ENCODE data around the gene RSL1D1. TPM values are rescaled to one million over a fixed set of nuclear protein-coding genes. Genes with fewer than 3 reads are reported as not detected.

RSL1D1 gene
- total RNA-seq: 100 to 1,000 TPM; 287 to 296 TPM

DNA sequence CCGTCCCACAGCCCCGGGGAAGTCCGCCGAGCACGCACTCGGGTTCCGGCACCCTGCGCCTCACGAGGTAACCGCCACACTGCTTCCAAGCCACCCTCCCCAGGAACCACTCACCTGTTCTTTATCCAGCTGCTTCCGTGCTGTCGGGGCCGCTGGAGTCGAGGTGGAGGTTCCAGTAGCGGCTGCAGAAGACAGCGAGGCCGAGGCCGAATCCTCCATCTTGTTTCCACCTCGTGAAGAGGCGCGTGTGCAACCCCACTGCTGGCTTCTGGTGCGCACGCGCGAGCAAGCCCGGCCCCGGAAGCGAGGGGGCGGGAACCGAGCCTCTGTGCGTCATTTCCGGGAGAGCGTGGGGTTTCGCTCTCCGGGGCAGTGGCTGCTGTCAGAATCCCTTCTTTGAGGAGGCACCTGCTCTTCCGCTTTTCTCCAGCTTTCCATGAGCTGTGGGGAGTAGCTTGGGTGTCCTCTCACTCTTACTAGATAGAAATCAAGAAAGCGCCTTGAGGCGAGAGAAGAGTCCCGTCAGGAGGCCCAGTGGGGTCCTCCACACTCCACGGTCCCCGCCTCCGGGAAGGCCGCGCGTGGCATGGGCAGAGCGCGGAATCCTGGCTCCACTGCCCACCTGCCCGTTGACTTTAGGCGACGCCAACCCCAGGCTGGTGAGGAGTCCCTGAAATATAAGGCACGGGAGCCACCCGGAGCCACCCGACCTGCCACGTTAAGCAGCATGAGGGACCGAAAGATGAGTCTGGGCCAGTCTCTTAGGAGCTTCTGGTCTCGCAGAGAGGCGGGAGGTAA is at the start of gene RSL1D1:
Gene RSL1D1 (minus strand): TSS at position 249 of the 798 bp plus-strand sequence. CDS start 30 bp downstream, at position 219.
- Mint-ChIP-seq H3K27me3 (no peaks in the 10 kb centered on the region), H3K36me3 (peaks cover 50% of the 10 kb centered on the region), H3K9me3 (no peaks in the 10 kb centered on the region), H3K4me1 (ENCODE audit: low read depth) (peaks cover 52% of the 10 kb centered on the region), H3K27ac (peak within 1 kb of the TSS; percentile 89), H3K4me3 (peak within 1 kb of the TSS; percentile 94)
- DNase-seq: peak; percentile 96
- CTCF ChIA-PET: interaction anchor here (1.0 to 2.6 kb wide), 3 partner anchors 54 to 216 kb away, joined by 4 to 14 read pairs (median 8); partner anchors contain the start of gene ZC3H7A
- intact Hi-C loops (cut with micrococcal nuclease): loop anchor here (1.0 to 5.0 kb wide), 5 partner anchors 54 to 216 kb away; partner anchors contain the start of genes SNX29, TXNDC11 and ZC3H7A
- POLR2A ChIA-PET: interaction anchor here (0.6 to 1.4 kb wide), 12 partner anchors 11 to 480 kb away, joined by 3 to 6 read pairs (median 4); partner anchors contain the start of genes GSPT1 and TXNDC11

GRCh38 chr16:11901091-11901490 is 49.7 kb upstream of the RSL1D1 start:
- DNase-seq: no peak
- POLR2A ChIA-PET: interaction anchor here (0.5 to 0.6 kb wide), 2 partner anchors 86 to 723 kb away, joined by 3 read pairs; no protein-coding TSS in a partner anchor
- Mint-ChIP-seq H3K4me3 (no peak overlapping the region), H3K36me3 (peaks cover 24% of the 10 kb centered on the region), H3K27me3 (no peaks in the 10 kb centered on the region), H3K27ac (peak overlapping the region; percentile 77), H3K4me1 (ENCODE audit: low read depth) (peaks cover 73% of the 10 kb centered on the region), H3K9me3 (no peaks in the 10 kb centered on the region)
- CTCF ChIA-PET: interaction anchor here (0.7 to 1.4 kb wide), 2 partner anchors 167 to 179 kb away, joined by 3 to 4 read pairs; no protein-coding TSS in a partner anchor
- intact Hi-C loops (cut with micrococcal nuclease): loop anchor here (2.0 kb wide), 1 partner anchor 14 kb away; the partner anchor contains the start of gene GSPT1

GRCh38 chr16:11896486-11897176 is 45.3 kb upstream of the RSL1D1 start:
- intact Hi-C loops (cut with micrococcal nuclease): no loop called here
- Mint-ChIP-seq H3K4me3 (no peak overlapping the region), H3K4me1 (ENCODE audit: low read depth) (peaks cover 47% of the 10 kb centered on the region), H3K27me3 (no peaks in the 10 kb centered on the region), H3K27ac (peak overlapping the region; percentile 77), H3K36me3 (peaks cover 26% of the 10 kb centered on the region), H3K9me3 (no peaks in the 10 kb centered on the region)
- ChIA-PET POLR2A (interaction anchor here (0.7 kb wide), 1 partner anchor 99 kb away, joined by 4 read pairs; no protein-coding TSS in a partner anchor), CTCF (interaction anchor here (1.7 to 1.8 kb wide), 2 partner anchors 17 to 171 kb away, joined by 6 to 7 read pairs; no protein-coding TSS in a partner anchor)
- DNase-seq: peak; percentile 30

DNA sequence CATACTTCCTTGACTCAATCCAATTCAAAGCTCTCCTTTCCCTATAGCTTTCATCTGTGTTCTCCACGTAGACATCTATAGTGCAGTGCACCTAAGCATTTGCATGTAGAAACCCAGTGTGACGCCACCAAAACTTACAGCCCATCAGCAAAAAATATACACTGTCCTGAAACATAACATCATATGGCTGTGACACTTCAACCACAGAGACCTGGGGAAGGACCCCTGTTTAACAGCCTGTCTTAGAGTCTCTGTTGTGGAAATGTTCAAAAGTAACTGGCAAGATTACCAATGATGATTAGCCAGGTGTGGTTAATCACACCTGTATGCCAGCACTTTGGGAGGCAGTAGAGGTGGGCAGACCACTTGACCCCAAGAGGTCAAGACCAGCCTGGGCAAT is 42.2 kb upstream of the RSL1D1 start:
- no peaks in the 10 kb centered on the region for H3K27me3 Mint-ChIP-seq
- POLR2A ChIA-PET: no interaction called here
- H3K4me1 Mint-ChIP-seq (ENCODE audit: low read depth): peaks cover 19% of the 10 kb centered on the region
- intact Hi-C loops (cut with micrococcal nuclease): no loop called here
- no peaks in the 10 kb centered on the region for H3K9me3 Mint-ChIP-seq
- no peak overlapping the region for H3K27ac Mint-ChIP-seq
- DNase-seq: no peak
- CTCF ChIA-PET: no interaction called here
- H3K4me3 Mint-ChIP-seq: no peak overlapping the region
- H3K36me3 Mint-ChIP-seq: peaks cover 38% of the 10 kb centered on the region

GRCh38 chr16:11892761-11893160 is 41.4 kb upstream of the RSL1D1 start:
- H3K4me1 Mint-ChIP-seq (ENCODE audit: low read depth): peaks cover 13% of the 10 kb centered on the region
- POLR2A ChIA-PET: no interaction called here
- no peak for DNase-seq
- H3K9me3 Mint-ChIP-seq: no peaks in the 10 kb centered on the region
- no peaks in the 10 kb centered on the region for H3K27me3 Mint-ChIP-seq
- H3K4me3 Mint-ChIP-seq: no peak overlapping the region
- intact Hi-C loops (cut with micrococcal nuclease): no loop called here
- H3K36me3 Mint-ChIP-seq: peaks cover 34% of the 10 kb centered on the region
- no peak overlapping the region for H3K27ac Mint-ChIP-seq
- CTCF ChIA-PET: no interaction called here

- H3K27me3 Mint-ChIP-seq: no peaks in the 10 kb centered on the region
- intact Hi-C loops (cut with micrococcal nuclease): no loop called here
- DNase-seq: no peak
- no peaks in the 10 kb centered on the region for H3K9me3 Mint-ChIP-seq
- no peaks in the 10 kb centered on the region for H3K4me1 Mint-ChIP-seq (ENCODE audit: low read depth)
- H3K27ac Mint-ChIP-seq: no peak overlapping the region
- CTCF ChIA-PET: no interaction called here
- H3K36me3 Mint-ChIP-seq: peaks cover 38% of the 10 kb centered on the region
- POLR2A ChIA-PET: no interaction called here
- H3K4me3 Mint-ChIP-seq: no peak overlapping the region
Measured at GRCh38 chr16:11890231-11890965, 39.1 kb upstream of the RSL1D1 start.

DNA sequence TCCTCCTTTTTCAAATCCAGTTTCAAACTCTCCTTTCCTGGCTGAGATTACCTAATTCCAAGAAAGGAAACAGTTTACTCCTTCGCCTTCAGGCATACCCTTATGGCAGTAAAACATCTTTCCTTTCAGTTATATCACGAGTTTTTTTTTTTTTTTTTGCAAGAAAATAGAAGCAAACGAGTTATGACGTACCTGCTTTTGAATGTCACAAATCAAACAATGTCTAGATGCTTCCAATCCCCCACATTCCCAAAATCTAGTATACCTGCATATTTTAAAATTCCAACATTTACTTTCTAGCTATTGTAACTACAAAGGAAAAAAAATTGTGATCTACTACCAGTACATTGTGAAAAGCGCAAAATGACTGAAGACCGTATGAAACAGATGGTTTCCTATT is 35.5 kb upstream of the RSL1D1 start:
- Mint-ChIP-seq H3K4me3 (no peak overlapping the region), H3K4me1 (ENCODE audit: low read depth) (no peaks in the 10 kb centered on the region), H3K9me3 (no peaks in the 10 kb centered on the region), H3K36me3 (peaks cover 37% of the 10 kb centered on the region), H3K27ac (no peak overlapping the region), H3K27me3 (no peaks in the 10 kb centered on the region)
- CTCF ChIA-PET: no interaction called here
- no peak for DNase-seq
- intact Hi-C loops (cut with micrococcal nuclease): no loop called here
- POLR2A ChIA-PET: no interaction called here

DNA sequence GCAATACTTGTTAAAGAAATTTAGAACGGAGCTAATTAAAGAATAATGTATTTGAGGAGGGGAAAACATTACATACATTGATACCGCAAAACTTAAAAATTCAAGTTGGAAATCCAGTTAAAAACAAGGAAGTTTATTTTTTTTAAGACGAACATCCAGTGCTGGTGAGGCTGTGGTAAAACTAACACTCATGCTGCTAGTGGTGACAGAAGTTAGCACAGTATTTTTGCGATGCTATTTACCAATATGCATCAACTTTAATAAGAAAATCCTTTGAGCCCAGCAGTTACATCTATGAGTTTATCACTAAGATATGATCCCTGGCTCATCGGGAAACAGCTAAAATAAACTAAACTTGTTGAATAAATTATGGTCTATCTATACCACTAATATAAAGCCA is 32.7 kb upstream of the RSL1D1 start:
- no peaks in the 10 kb centered on the region for H3K27me3 Mint-ChIP-seq
- DNase-seq: no peak
- CTCF ChIA-PET: no interaction called here
- no peak overlapping the region for H3K4me3 Mint-ChIP-seq
- intact Hi-C loops (cut with micrococcal nuclease): no loop called here
- H3K9me3 Mint-ChIP-seq: no peaks in the 10 kb centered on the region
- POLR2A ChIA-PET: no interaction called here
- no peak overlapping the region for H3K27ac Mint-ChIP-seq
- peaks cover 36% of the 10 kb centered on the region for H3K36me3 Mint-ChIP-seq
- peaks cover 2% of the 10 kb centered on the region for H3K4me1 Mint-ChIP-seq (ENCODE audit: low read depth)

GRCh38 chr16:11880007-11880406 is 28.7 kb upstream of the RSL1D1 start:
- Mint-ChIP-seq H3K36me3 (peaks cover 34% of the 10 kb centered on the region), H3K9me3 (no peaks in the 10 kb centered on the region), H3K27ac (peak overlapping the region; percentile 33), H3K27me3 (no peaks in the 10 kb centered on the region), H3K4me1 (ENCODE audit: low read depth) (peaks cover 2% of the 10 kb centered on the region), H3K4me3 (no peak overlapping the region)
- ChIA-PET CTCF (no interaction called here), POLR2A (no interaction called here)
- intact Hi-C loops (cut with micrococcal nuclease): no loop called here
- no peak for DNase-seq

GRCh38 chr16:11877374-11877773 is 26.0 kb upstream of the RSL1D1 start:
- Mint-ChIP-seq H3K4me1 (ENCODE audit: low read depth) (peaks cover 2% of the 10 kb centered on the region), H3K4me3 (no peak overlapping the region), H3K9me3 (no peaks in the 10 kb centered on the region), H3K27ac (no peak overlapping the region), H3K36me3 (peaks cover 36% of the 10 kb centered on the region), H3K27me3 (no peaks in the 10 kb centered on the region)
- intact Hi-C loops (cut with micrococcal nuclease): no loop called here
- ChIA-PET CTCF (no interaction called here), POLR2A (no interaction called here)
- no peak for DNase-seq

- no peaks in the 10 kb centered on the region for H3K27me3 Mint-ChIP-seq
- H3K4me1 Mint-ChIP-seq (ENCODE audit: low read depth): peaks cover 2% of the 10 kb centered on the region
- H3K9me3 Mint-ChIP-seq: no peaks in the 10 kb centered on the region
- no peak overlapping the region for H3K4me3 Mint-ChIP-seq
- peaks cover 35% of the 10 kb centered on the region for H3K36me3 Mint-ChIP-seq
- CTCF ChIA-PET: interaction anchor here (0.6 kb wide), 1 partner anchor 302 kb away, joined by 3 read pairs; no protein-coding TSS in a partner anchor
- no peak overlapping the region for H3K27ac Mint-ChIP-seq
- no peak for DNase-seq
- intact Hi-C loops (cut with micrococcal nuclease): no loop called here
- POLR2A ChIA-PET: interaction anchor here (0.6 kb wide), 1 partner anchor 1283 kb away, joined by 4 read pairs; no protein-coding TSS in a partner anchor
Measured at GRCh38 chr16:11876306-11876705, 25.0 kb upstream of the RSL1D1 start.

DNA sequence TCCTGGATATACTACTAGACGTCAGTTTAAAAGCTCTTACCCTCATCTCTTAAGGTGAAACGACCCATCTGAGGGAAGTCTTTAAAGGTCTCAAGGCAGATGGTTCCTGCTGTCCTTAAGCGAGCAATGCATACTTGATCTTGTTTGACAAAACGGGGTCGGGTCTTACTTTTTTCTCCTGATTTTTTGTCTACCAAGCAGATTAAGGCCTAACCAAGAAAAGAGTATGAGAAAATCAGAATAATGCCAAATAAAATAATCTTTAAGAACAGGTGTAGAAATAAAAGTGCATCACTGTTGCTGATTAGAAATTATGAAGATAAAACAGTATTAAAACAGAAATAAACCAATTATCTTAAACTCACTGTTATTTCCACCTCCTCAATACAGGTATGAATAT is 24.4 kb upstream of the RSL1D1 start:
- DNase-seq: no peak
- Mint-ChIP-seq H3K27me3 (no peaks in the 10 kb centered on the region), H3K9me3 (no peaks in the 10 kb centered on the region), H3K27ac (no peak overlapping the region), H3K4me3 (no peak overlapping the region), H3K36me3 (peaks cover 31% of the 10 kb centered on the region), H3K4me1 (ENCODE audit: low read depth) (peaks cover 2% of the 10 kb centered on the region)
- CTCF ChIA-PET: no interaction called here
- POLR2A ChIA-PET: no interaction called here
- intact Hi-C loops (cut with micrococcal nuclease): no loop called here

Measured in activated CD4-positive, alpha-beta memory T cell treated with anti-CD3 and anti-CD28 coated beads for 36 hours (primary cell).